AG09309 (cell line): ENCODE data around the gene FLVCR2.

ENCODE experiments used
- DNase-seq: peaks from one replicate; pipeline ENCODE4 v3.0.0-alpha.2; 2010; ENCODE audit warnings: low read depth
- H3K4me3 ChIP-seq: 2 replicates; pipeline ENCODE4 v1.5.1; 2011; ENCODE audit warnings: mild to moderate bottlenecking, low read depth, low read length, moderate library complexity; ENCODE audit not compliant: control insufficient read depth
- TF ChIP-seq, protein P1 (sequence below): IDR thresholded peaks from 2 replicates; pipeline ENCODE4 v1.5.1; 2011; ENCODE audit warnings: mild to moderate bottlenecking, low read depth, low read length, inconsistent platforms; ENCODE audit not compliant: insufficient read depth, control insufficient read depth; ENCODE audit errors: missing control alignments

The FLVCR2 gene

DNA sequence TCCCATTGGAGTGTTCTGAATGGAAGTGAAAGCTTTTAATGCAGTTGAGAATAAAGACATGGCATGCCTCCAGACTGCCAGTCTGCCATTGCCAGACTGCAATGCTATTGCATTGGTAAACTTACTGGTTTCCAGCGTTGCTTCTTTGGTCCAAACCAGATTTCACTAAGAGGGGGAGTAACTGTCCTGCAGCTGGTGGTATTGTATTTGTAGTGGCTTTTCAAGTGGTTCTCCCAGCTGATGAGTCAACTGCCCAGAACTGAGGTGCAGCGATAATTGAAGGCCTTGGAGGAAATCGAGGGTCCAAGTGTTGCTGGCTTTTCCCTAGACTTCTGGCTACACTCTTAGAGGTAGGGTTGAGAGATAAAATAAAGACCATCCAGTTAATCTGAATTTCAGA lies 50.4 kb downstream of the FLVCR2 start:
- DNase-seq, result no peak
- TF ChIP-seq, protein P1, sequence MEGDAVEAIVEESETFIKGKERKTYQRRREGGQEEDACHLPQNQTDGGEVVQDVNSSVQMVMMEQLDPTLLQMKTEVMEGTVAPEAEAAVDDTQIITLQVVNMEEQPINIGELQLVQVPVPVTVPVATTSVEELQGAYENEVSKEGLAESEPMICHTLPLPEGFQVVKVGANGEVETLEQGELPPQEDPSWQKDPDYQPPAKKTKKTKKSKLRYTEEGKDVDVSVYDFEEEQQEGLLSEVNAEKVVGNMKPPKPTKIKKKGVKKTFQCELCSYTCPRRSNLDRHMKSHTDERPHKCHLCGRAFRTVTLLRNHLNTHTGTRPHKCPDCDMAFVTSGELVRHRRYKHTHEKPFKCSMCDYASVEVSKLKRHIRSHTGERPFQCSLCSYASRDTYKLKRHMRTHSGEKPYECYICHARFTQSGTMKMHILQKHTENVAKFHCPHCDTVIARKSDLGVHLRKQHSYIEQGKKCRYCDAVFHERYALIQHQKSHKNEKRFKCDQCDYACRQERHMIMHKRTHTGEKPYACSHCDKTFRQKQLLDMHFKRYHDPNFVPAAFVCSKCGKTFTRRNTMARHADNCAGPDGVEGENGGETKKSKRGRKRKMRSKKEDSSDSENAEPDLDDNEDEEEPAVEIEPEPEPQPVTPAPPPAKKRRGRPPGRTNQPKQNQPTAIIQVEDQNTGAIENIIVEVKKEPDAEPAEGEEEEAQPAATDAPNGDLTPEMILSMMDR, result no peak
- H3K4me3 ChIP-seq, result no peak overlapping the region

DNA sequence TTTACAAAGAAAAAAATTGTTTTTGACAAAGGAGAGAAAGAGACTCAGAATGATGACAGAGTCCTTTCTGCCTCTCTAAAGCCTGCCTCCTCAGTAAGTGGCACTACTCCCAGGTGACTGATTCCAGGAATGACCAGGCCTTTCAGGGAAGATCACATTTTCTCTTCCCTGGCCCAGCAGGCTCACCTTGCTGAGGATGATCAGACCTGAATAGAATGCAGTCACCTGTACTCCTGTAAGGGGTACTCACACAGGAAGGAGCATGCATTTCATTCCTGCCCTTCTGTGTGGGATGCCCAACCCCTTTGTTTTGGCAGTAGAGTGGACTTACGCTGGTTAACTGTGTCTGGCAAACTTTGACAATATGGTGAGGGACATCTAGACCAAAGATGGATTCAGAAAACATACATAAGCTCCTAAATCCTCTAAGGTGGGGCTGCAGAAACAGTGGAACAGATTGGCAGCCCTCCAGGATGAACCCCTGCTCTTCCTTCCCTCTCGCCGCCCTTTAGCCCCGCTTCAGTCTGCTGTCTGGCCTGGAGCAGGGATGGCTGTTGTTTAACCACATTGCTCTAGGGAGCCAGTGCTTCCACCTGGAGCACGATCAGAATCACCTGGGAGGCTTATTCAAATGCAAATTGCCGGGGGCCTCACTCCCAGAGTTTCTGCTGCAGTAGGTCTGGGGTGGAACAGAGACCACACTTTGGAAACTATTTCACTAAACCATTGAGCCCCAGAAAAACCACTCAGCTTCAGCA lies 52.5 kb downstream of the FLVCR2 start:
- no peak for DNase-seq
- no peak overlapping the region for H3K4me3 ChIP-seq
- TF ChIP-seq, protein P1, result no peak

DNA sequence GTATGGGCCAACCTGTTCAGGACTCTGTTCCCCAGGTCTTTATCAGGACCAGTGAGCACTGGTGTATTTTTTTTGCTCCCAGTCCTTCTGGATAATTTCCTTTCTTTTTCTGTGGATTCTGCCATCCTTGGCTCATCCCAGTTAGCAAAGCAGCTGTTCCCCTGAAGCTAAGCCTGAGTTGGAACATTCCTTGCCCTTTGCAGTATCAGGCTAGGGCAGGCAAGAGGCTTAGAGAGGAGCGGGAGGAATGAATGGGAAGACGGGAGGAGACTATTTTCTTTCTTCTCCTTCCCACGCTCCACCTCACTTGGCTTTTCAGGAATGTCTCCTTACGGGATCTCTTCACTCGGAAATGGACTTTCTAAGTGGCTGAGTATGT lies 53.0 kb downstream of the FLVCR2 start:
- TF ChIP-seq, protein P1, result no peak
- DNase-seq, result no peak
- no peak overlapping the region for H3K4me3 ChIP-seq

DNA sequence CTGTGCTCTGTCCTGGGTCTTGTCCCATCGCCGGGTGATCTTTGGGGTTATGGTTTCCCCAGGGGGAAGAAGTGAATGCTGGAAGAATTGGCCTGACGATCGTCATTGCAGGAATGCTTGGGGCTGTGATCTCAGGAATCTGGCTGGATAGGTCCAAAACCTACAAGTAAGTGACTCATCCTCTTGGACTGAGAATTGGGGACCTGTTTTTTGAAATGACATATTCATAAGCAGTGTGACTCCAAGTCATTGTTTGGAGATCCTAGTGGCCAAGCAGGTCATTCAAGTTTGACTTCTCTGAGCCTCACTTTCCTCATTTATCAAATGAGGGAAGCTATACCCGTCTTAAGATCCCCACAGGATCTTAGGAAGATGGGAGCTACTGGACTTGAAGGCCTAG lies 56.4 kb downstream of the FLVCR2 start:
- no peak for DNase-seq
- H3K4me3 ChIP-seq, result no peak overlapping the region
- TF ChIP-seq, protein P1, result no peak

DNA sequence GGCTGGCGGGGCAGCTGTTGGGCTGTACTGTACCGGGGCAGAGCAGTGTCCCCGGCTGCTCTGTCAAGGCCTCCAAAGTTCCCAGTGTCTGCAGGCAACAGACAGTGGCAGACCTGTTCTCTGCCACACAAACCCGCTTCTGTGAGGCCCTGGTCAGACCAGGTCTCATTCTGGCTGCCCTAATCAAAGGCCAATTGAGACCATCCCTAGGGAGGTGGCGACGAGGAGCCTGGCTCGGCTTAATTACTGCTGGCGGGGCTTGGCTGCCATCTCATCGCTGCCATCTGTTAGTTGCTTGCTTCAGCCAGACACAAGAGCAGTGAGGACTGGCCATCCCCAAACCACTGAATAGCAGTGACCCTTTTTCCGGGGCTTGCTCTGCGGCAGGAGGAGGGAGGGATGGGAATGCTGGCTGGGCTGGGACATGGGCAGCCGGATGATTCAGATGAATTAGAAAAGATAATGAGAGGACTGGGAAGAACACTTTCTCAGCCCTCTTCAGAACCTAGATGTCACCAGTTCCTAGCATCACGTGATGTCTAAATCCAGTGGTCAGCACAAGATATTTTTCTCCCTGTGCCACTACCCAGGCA lies 57.8 kb downstream of the FLVCR2 start:
- no peak overlapping the region for H3K4me3 ChIP-seq
- no peak for DNase-seq
- TF ChIP-seq, protein P1, result no peak

DNA sequence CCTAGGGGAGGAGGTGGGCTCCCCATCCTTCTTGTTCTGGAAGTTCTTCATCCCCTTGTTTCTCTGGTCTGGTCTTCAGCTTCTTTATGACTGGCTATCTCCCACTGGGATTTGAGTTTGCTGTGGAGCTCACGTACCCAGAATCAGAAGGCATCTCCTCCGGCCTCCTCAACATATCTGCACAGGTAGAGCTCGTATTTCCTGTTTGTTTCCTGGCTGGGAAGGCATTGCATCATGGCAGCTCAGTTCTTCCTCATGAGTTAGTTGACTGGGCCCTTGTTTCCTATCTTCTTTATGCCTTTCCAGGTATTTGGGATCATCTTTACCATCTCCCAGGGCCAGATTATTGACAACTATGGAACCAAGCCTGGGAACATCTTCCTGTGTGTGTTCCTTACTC lies 62.5 kb downstream of the FLVCR2 start:
- TF ChIP-seq, protein P1, result no peak
- no peak for DNase-seq
- no peak overlapping the region for H3K4me3 ChIP-seq

DNA sequence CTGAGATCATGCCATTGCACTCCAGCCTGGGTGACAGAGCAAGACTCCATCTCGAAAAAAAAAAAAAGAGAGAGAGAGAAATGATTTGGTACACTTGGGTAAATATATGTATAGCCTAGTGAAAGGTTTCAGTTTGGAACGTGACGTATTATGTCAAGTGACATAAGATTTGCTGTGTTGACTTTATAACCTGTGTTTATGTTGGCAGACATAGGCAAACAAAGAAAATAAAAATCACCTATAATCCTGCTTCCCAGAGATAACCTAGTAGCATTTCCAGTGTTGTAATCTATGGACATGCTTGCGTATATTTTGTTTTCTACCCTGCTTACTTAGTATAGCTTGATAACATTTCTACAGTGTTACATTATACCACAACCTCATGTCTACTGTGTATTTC lies 65.6 kb downstream of the FLVCR2 start:
- no peak for DNase-seq
- TF ChIP-seq, protein P1, result no peak
- H3K4me3 ChIP-seq, result no peak overlapping the region
